HepG2 (cell line): ENCODE measurements around the gene CMTM5. TPM values are rescaled to one million over a fixed set of nuclear protein-coding genes. Genes with fewer than 3 reads are reported as not detected.

Experiments
- ATM ChIP-seq: fragments of 450-650 bp; IDR thresholded peaks from 2 replicates; pipeline ENCODE4 v1.7.1; 2017; ENCODE audit warnings: mild to moderate bottlenecking, borderline replicate concordance
- CHCHD3 ChIP-seq: sonication (generic); formaldehyde crosslinking; IDR thresholded peaks from 2 replicates; pipeline ENCODE4 v1.8.0; 2022; ENCODE audit warnings: mild to moderate bottlenecking, missing genetic modification reagents, moderate library complexity
- EZH2 ChIP-seq: conservative IDR thresholded peaks from 2 replicates; pipeline ENCODE4 v1.6.1; 2012; ENCODE audit warnings: mild to moderate bottlenecking, low read depth, low read length, moderate library complexity
- GTF3A ChIP-seq: sonication (generic); formaldehyde crosslinking; conservative IDR thresholded peaks from 2 replicates; pipeline ENCODE4 v1.4.0; 2020; ENCODE audit warnings: mild to moderate bottlenecking, missing genetic modification reagents
- NBN ChIP-seq: fragments of 450-650 bp; conservative IDR thresholded peaks from 2 replicates; pipeline ENCODE4 v1.6.1; 2017
- NCOR1 ChIP-seq: fragments of 200-600 bp; sonication (generic); IDR thresholded peaks from 2 replicates; pipeline ENCODE4 v1.7.0; 2017; ENCODE audit warnings: antibody characterized with exemption, low read length, borderline replicate concordance
- REST ChIP-seq, 2 experiments: IDR thresholded peaks; 2 replicates each; pipeline ENCODE4 v1.6.1; 2011 to 2012; ENCODE audit warnings: low read length in 2 of 2, borderline replicate concordance in 1 of 2, low read depth in 1 of 2, mild to moderate bottlenecking in 1 of 2, moderate library complexity in 1 of 2
- RNF2 ChIP-seq: fragments of 450-650 bp; conservative IDR thresholded peaks from 2 replicates; pipeline ENCODE4 v1.6.1; 2016; ENCODE audit warnings: low read depth
- SETDB1 ChIP-seq: sonication (generic); formaldehyde crosslinking; IDR thresholded peaks from 2 replicates; pipeline ENCODE4 v1.5.1; 2020; ENCODE audit warnings: missing genetic modification reagents, mild to moderate bottlenecking, borderline replicate concordance
- SNRNP70 ChIP-seq: fragments of 200-400 bp; formaldehyde crosslinking; IDR thresholded peaks from 2 replicates; pipeline ENCODE4 v1.6.1; 2017; ENCODE audit warnings: mild to moderate bottlenecking, low read depth, low read length, moderate library complexity
- SSRP1 ChIP-seq: IDR thresholded peaks from 2 replicates; pipeline ENCODE4 v1.6.1; 2016; ENCODE audit warnings: control low read depth
- ZBTB1 ChIP-seq: sonication (generic); formaldehyde crosslinking; IDR thresholded peaks from 2 replicates; pipeline ENCODE4 v1.4.0; 2020; ENCODE audit warnings: missing genetic modification reagents, borderline replicate concordance
- ZNF276 ChIP-seq: sonication (generic); formaldehyde crosslinking; IDR thresholded peaks from 2 replicates; pipeline ENCODE4 v1.4.0; 2020; ENCODE audit warnings: mild to moderate bottlenecking, low read depth, missing genetic modification reagents
- ZNF281 ChIP-seq: sonication (generic); formaldehyde crosslinking; IDR thresholded peaks from 2 replicates; pipeline ENCODE4 v1.4.0; 2020; ENCODE audit warnings: missing genetic modification reagents, borderline replicate concordance
- ZNF543 ChIP-seq: sonication (generic); formaldehyde crosslinking; IDR thresholded peaks from 2 replicates; pipeline ENCODE4 v1.4.0; 2020; ENCODE audit warnings: mild to moderate bottlenecking, missing genetic modification reagents
- ZNF556 ChIP-seq: sonication (generic); formaldehyde crosslinking; IDR thresholded peaks from 2 replicates; pipeline ENCODE4 v1.4.0; 2020; ENCODE audit warnings: mild to moderate bottlenecking, missing genetic modification reagents, borderline replicate concordance
- ZNF652 ChIP-seq: IDR thresholded peaks from 2 replicates; pipeline ENCODE4 v1.6.1; 2016; ENCODE audit warnings: low read depth, borderline replicate concordance
- ZNF672 ChIP-seq: sonication (generic); formaldehyde crosslinking; IDR thresholded peaks from 2 replicates; pipeline ENCODE4 v1.8.1; 2022; ENCODE audit warnings: missing genetic modification reagents
- ZNF713 ChIP-seq: sonication (generic); formaldehyde crosslinking; IDR thresholded peaks from 2 replicates; pipeline ENCODE4 v1.4.0; 2020; ENCODE audit warnings: mild to moderate bottlenecking, missing genetic modification reagents
- ZNF720 ChIP-seq: sonication (generic); formaldehyde crosslinking; IDR thresholded peaks from 2 replicates; pipeline ENCODE4 v1.4.0; 2020; ENCODE audit warnings: missing genetic modification reagents
- ZNF761 ChIP-seq: sonication (generic); formaldehyde crosslinking; conservative IDR thresholded peaks from 2 replicates; pipeline ENCODE4 v1.4.0; 2020; ENCODE audit warnings: mild to moderate bottlenecking, missing genetic modification reagents
- ZNF788 ChIP-seq: sonication (generic); formaldehyde crosslinking; IDR thresholded peaks from 2 replicates; pipeline ENCODE4 v1.5.0; 2020; ENCODE audit warnings: mild to moderate bottlenecking, missing genetic modification reagents, borderline replicate concordance
- ZNF816 ChIP-seq: sonication (generic); formaldehyde crosslinking; IDR thresholded peaks from 2 replicates; pipeline ENCODE4 v1.8.0; 2022; ENCODE audit warnings: missing genetic modification reagents, mild to moderate bottlenecking, borderline replicate concordance
- polyA plus RNA-seq, 8 experiments: library from polyadenylated mRNA; depleted of rRNA in 3 of 8; stranded (reverse) in 7 of 8; unstranded in 1 of 8; fragments of >200 nt; fragmentation: Illumina TruSeq in 4 of 8; extraction: Trizol in 4 of 8; gene quantifications; 2 replicates each; pipeline versions ENCODE4 v1.2.1 to v1.2.3, GENCODE V29; 2011 to 2016; ENCODE audit warnings: low read depth in 4 of 8, missing spikeins in 1 of 8, mixed read lengths in 1 of 8; ENCODE audit not compliant: insufficient read depth in 1 of 8
- total RNA-seq, 5 experiments: library from RNA; depleted of rRNA; stranded (reverse); fragments of >200 nt; fragmentation: Illumina TruSeq; extraction: Trizol; gene quantifications; 2 replicates each; pipeline ENCODE4 v1.2.3, GENCODE V29; 2016; ENCODE audit warnings: low read depth in 1 of 5

CMTM5 gene
- total and polyA plus RNA-seq, 2 of the 13 experiments (the other 11 are each of a cell fraction or from before 2014, with no cell fraction given): not detected

- TF ChIP-seq REST (IDR thresholded peaks at IDR 0.05; ENCODE audit: borderline replicate concordance in 1 of 2, low read depth in 1 of 2, low read length in 2 of 2) (no peak), ZBTB1 (no peak), CHCHD3 (CRISPR knock-in tag) (no peak), ATM (0 out of 2 replicates have a peak, but pooled peaks have one; percentile 57), ZNF281 (CRISPR knock-in tag) (no peak), SSRP1 (no peak), ZNF788 (CRISPR knock-in tag) (no peak), ZNF713 (CRISPR knock-in tag) (no peak), ZNF720 (CRISPR knock-in tag) (no peak), ZNF543 (CRISPR knock-in tag) (no peak), ZNF672 (no peak), SETDB1 (CRISPR knock-in tag) (no peak), SNRNP70 (no peak), EZH2 (peak; percentile 64), ZNF652 (no peak), ZNF816 (CRISPR knock-in tag) (no peak), NCOR1 (no peak), ZNF556 (peak; percentile 47; the same call in 1 of the 2 replicates), ZNF761 (CRISPR knock-in tag) (0 out of 2 replicates have a peak, but pooled peaks have one; percentile 20), NBN (no peak), GTF3A (CRISPR knock-in tag) (no peak), ZNF276 (peak; percentile 59; the same call in 1 of the 2 replicates), RNF2 (no peak)
Measured at GRCh38 chr14:23358553-23359166, 18.2 kb upstream of the CMTM5 start (continued).
